HEK293 (cell line): ENCODE results near the gene CTBP2.

Experiments used
- CTCF ChIA-PET: fragments of 350-600 bp; formaldehyde crosslinking; extraction: SDS; loops from one replicate; lab custom pipeline; 2021; ENCODE audit warnings: antibody characterized with exemption; lab: Yijun Ruan, JAX
- POLR2A ChIA-PET: fragments of 300-600 bp; formaldehyde crosslinking; extraction: SDS; loops from one replicate; lab custom pipeline; 2020; ENCODE audit warnings: antibody characterized with exemption, inconsistent platforms; lab: Yijun Ruan, JAX
- H3K27ac ChIP-seq: fragments of 200-500 bp; sonication (Bioruptor generic); 2 replicates; pipeline ENCODE4 v1.5.1; 2014; ENCODE audit warnings: low read depth, low read length, control low read depth, inconsistent platforms; ENCODE audit errors: extremely low read depth
- H3K36me3 ChIP-seq, 2 experiments: fragments of 200-500 bp in 1 of 2; sonication (Bioruptor generic) in 1 of 2; 1 replicate in 1 of 2; 2 replicates in 1 of 2; pipeline ENCODE4 v1.5.1; 2014 to 2017; ENCODE audit warnings: inconsistent platforms in 2 of 2, low read length in 2 of 2; ENCODE audit not compliant: control insufficient read depth in 2 of 2, insufficient read depth in 1 of 2
- H3K4me1 ChIP-seq: fragments of 200-500 bp; sonication (Bioruptor generic); 2 replicates; pipeline ENCODE4 v1.5.1; 2014; ENCODE audit warnings: mild to moderate bottlenecking, low read length, inconsistent platforms; ENCODE audit not compliant: control insufficient read depth, insufficient read depth
- H3K4me3 ChIP-seq: 2 replicates; pipeline ENCODE4 v1.5.1; 2011; ENCODE audit warnings: low read depth, mild to moderate bottlenecking, control low read depth, low read length, moderate library complexity
- H3K9me3 ChIP-seq: fragments of 200-500 bp; sonication (Bioruptor generic); 2 replicates; pipeline ENCODE4 v1.5.1; 2014; ENCODE audit warnings: low read depth, low read length, inconsistent platforms; ENCODE audit not compliant: control insufficient read depth, insufficient read depth
- EGR2 ChIP-seq: fragments of 450-650 bp; formaldehyde crosslinking; IDR thresholded peaks from 2 replicates; pipeline ENCODE4 v1.5.1; 2016; ENCODE audit warnings: low read depth, missing biosample characterization, missing genetic modification characterization
- FEZF1 ChIP-seq: fragments of 450-650 bp; formaldehyde crosslinking; IDR thresholded peaks from 2 replicates; pipeline ENCODE4 v1.5.1; 2016; ENCODE audit warnings: missing biosample characterization, missing genetic modification characterization
- GLI2 ChIP-seq: fragments of 450-650 bp; formaldehyde crosslinking; IDR thresholded peaks from 2 replicates; pipeline ENCODE4; 2017; ENCODE audit warnings: missing biosample characterization, missing genetic modification characterization, low read depth, borderline replicate concordance
- GLIS1 ChIP-seq: fragments of 450-650 bp; formaldehyde crosslinking; IDR thresholded peaks from 2 replicates; pipeline ENCODE4 v1.5.1; 2016; ENCODE audit warnings: missing biosample characterization, missing genetic modification characterization
- KLF1 ChIP-seq: fragments of 450-650 bp; formaldehyde crosslinking; IDR thresholded peaks from 2 replicates; pipeline ENCODE4 v1.5.1; 2016; ENCODE audit warnings: missing biosample characterization, missing genetic modification characterization
- KLF10 ChIP-seq: fragments of 450-650 bp; IDR thresholded peaks from 2 replicates; pipeline ENCODE4 v1.5.1; 2018; ENCODE audit warnings: missing biosample characterization, mild to moderate bottlenecking, missing genetic modification characterization
- SP7 ChIP-seq: fragments of 450-650 bp; formaldehyde crosslinking; IDR thresholded peaks from 2 replicates; pipeline ENCODE4 v1.5.1; 2016; ENCODE audit warnings: missing biosample characterization, missing genetic modification characterization
- ZBTB44 ChIP-seq: fragments of 450-650 bp; IDR thresholded peaks from 2 replicates; pipeline ENCODE4 v1.5.1; 2018; ENCODE audit warnings: missing biosample characterization, mild to moderate bottlenecking, missing genetic modification characterization
- ZFHX2 ChIP-seq: fragments of 450-650 bp; formaldehyde crosslinking; conservative IDR thresholded peaks from 2 replicates; pipeline ENCODE4 v1.5.1; 2016; ENCODE audit warnings: missing biosample characterization, missing genetic modification characterization
- ZFP3 ChIP-seq: fragments of 450-650 bp; formaldehyde crosslinking; IDR thresholded peaks from 2 replicates; pipeline ENCODE4 v1.5.1; 2016; ENCODE audit warnings: low read depth, missing biosample characterization, missing genetic modification characterization
- ZNF10 ChIP-seq: fragments of 450-650 bp; formaldehyde crosslinking; IDR thresholded peaks from 2 replicates; pipeline ENCODE4 v1.5.1; 2017; ENCODE audit warnings: missing biosample characterization, missing genetic modification characterization
- ZNF280D ChIP-seq: fragments of 450-650 bp; formaldehyde crosslinking; IDR thresholded peaks from 2 replicates; pipeline ENCODE4 v1.5.1; 2016; ENCODE audit warnings: missing biosample characterization, missing genetic modification characterization
- ZNF292 ChIP-seq: fragments of 450-650 bp; formaldehyde crosslinking; IDR thresholded peaks from 2 replicates; pipeline ENCODE4 v1.5.1; 2016; ENCODE audit warnings: low read depth, missing biosample characterization, missing genetic modification characterization, borderline replicate concordance
- ZNF335 ChIP-seq: fragments of 450-650 bp; formaldehyde crosslinking; conservative IDR thresholded peaks from 2 replicates; pipeline ENCODE4 v1.5.1; 2016; ENCODE audit warnings: missing biosample characterization, missing genetic modification characterization
- ZNF398 ChIP-seq: fragments of 450-650 bp; formaldehyde crosslinking; IDR thresholded peaks from 2 replicates; pipeline ENCODE4 v1.5.1; 2017; ENCODE audit warnings: missing biosample characterization, missing genetic modification characterization
- ZNF404 ChIP-seq: fragments of 450-650 bp; formaldehyde crosslinking; IDR thresholded peaks from 2 replicates; pipeline ENCODE4 v1.5.1; 2017; ENCODE audit warnings: missing biosample characterization, missing genetic modification characterization
- ZNF433 ChIP-seq: fragments of 450-650 bp; formaldehyde crosslinking; IDR thresholded peaks from 2 replicates; pipeline ENCODE4 v1.5.1; 2016; ENCODE audit warnings: missing biosample characterization, missing genetic modification characterization, low read depth
- ZNF561 ChIP-seq: fragments of 450-650 bp; IDR thresholded peaks from 2 replicates; pipeline ENCODE4 v1.5.1; 2018; ENCODE audit warnings: missing biosample characterization, missing genetic modification characterization, borderline replicate concordance
- ZNF596 ChIP-seq: fragments of 450-650 bp; IDR thresholded peaks from 2 replicates; pipeline ENCODE4 v1.5.0; 2018; ENCODE audit warnings: missing biosample characterization, mild to moderate bottlenecking, missing genetic modification characterization, moderate library complexity
- ZNF600 ChIP-seq: fragments of 450-650 bp; formaldehyde crosslinking; IDR thresholded peaks from 2 replicates; pipeline ENCODE4 v1.5.1; 2016; ENCODE audit warnings: missing biosample characterization, missing genetic modification characterization
- ZNF624 ChIP-seq: fragments of 450-650 bp; formaldehyde crosslinking; IDR thresholded peaks from 2 replicates; pipeline ENCODE4 v1.5.1; 2017; ENCODE audit warnings: missing biosample characterization, missing genetic modification characterization

The CTBP2 gene

GRCh38 chr10:125087191-125087896 lies 73.0 kb downstream of the CTBP2 start:
- POLR2A ChIA-PET, result interaction anchor here (0.5 kb wide), 1 partner anchor 24 kb away, joined by 4 read pairs; no protein-coding TSS in a partner anchor
- H3K4me3 ChIP-seq, result no peak overlapping the region
- H3K9me3 ChIP-seq, result no peaks in the 10 kb centered on the region
- 0 out of 2 replicates have a peak, but pooled peaks have one; percentile 24 for TF ChIP-seq ZFHX2 (tag by site-specific recombination)
- 0 out of 2 replicates have a peak, but pooled peaks have one; percentile 6 for TF ChIP-seq EGR2 (tag by site-specific recombination)
- no peak for TF ChIP-seq ZNF10 (tag by site-specific recombination)
- peak; percentile 49 for TF ChIP-seq ZBTB44 (tag by site-specific recombination)
- peaks cover 10% of the 10 kb centered on the region for H3K4me1 ChIP-seq
- 0 out of 2 replicates have a peak overlapping the region, but pooled peaks have one; percentile 30 for H3K27ac ChIP-seq
- H3K36me3 ChIP-seq, result peaks cover 4 to 22% of the 10 kb centered on the region in 2 experiments; a peak in 2 of 3 replicates
- CTCF ChIA-PET, result no interaction called here

GRCh38 chr10:125086691-125087090 lies 73.7 kb downstream of the CTBP2 start:
- Histone ChIP-seq H3K9me3 (no peaks in the 10 kb centered on the region), H3K4me1 (peaks cover 10% of the 10 kb centered on the region), H3K36me3 (peaks cover 3 to 26% of the 10 kb centered on the region in 2 experiments; a peak in 2 of 3 replicates), H3K27ac (no peak overlapping the region), H3K4me3 (no peak overlapping the region)
- CTCF ChIA-PET, result no interaction called here
- POLR2A ChIA-PET, result no interaction called here
- TF ChIP-seq ZNF280D (tag by site-specific recombination) (no peak), ZNF404 (no peak), KLF1 (tag by site-specific recombination) (no peak), ZNF398 (no peak), SP7 (tag by site-specific recombination) (no peak), ZNF624 (no peak), ZNF335 (tag by site-specific recombination) (no peak), ZNF561 (no peak)

- ChIA-PET CTCF (interaction anchor here (1.5 kb wide), 1 partner anchor 59 kb away, joined by 3 read pairs; no protein-coding TSS in a partner anchor), POLR2A (interaction anchor here (0.7 kb wide), 1 partner anchor 10 kb away, joined by 8 read pairs; no protein-coding TSS in a partner anchor)
- Histone ChIP-seq H3K36me3 (peaks cover 0 to 26% of the 10 kb centered on the region in 2 experiments; a peak in 2 of 3 replicates), H3K27ac (no peak overlapping the region), H3K9me3 (no peaks in the 10 kb centered on the region), H3K4me3 (no peak overlapping the region), H3K4me1 (peaks cover 10% of the 10 kb centered on the region)
- TF ChIP-seq FEZF1 (tag by site-specific recombination) (no peak), GLIS1 (tag by site-specific recombination) (0 out of 2 replicates have a peak, but pooled peaks have one; percentile 26), ZNF292 (tag by site-specific recombination) (no peak), ZNF335 (tag by site-specific recombination) (no peak), ZNF600 (tag by site-specific recombination) (no peak), GLI2 (tag by site-specific recombination) (no peak), KLF1 (tag by site-specific recombination) (no peak), ZNF596 (tag by site-specific recombination) (no peak), ZFP3 (tag by site-specific recombination) (no peak), KLF10 (tag by site-specific recombination) (no peak), ZNF433 (tag by site-specific recombination) (no peak)
Measured at GRCh38 chr10:125085258-125086054, 74.9 kb downstream of the CTBP2 start.
